Right renal cortex interstitium (tissue), 3 donors: Measurements from ENCODE around the gene PTPRR. TPM values are rescaled to one million over a fixed set of nuclear protein-coding genes. Genes with fewer than 3 reads are reported as not detected.

Source experiments
- DNase-seq, 3 donors: peaks; one replicate each; pipeline ENCODE4 v3.0.0-alpha.2; 2013; ENCODE audit warnings: low read depth in 3 of 3, low spot score in 2 of 3
- polyA plus RNA-seq, 3 donors: library from polyadenylated mRNA; unstranded; fragments of 120-200 nt; gene quantifications; one replicate each; pipeline ENCODE4 v1.2.1, GENCODE V29; 2013; ENCODE audit not compliant: insufficient read length in 3 of 3

The PTPRR gene
- polyA plus RNA-seq, 3 donors, result 0.47 to 0.95 (median 0.50) TPM

DNA sequence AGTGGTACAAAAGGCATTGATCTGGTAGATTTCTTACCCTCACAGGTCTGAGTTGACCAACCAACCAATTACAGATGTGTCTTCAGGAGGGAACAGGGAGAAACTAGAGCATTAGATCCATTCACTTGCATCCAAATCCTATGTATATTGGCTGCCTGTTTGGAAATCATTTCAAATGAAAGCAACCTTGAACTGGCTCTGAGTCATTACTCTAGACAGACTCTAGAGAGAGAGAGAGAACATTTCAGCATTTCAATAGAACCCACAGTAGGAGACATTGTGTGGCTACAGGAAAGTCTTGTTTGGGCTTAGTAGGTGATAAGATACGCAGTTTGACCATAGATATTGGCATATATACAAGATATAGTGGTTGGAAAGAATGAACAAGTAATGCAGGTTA lies 114.5 kb downstream of the PTPRR start:
- DNase-seq, result no peak

DNA sequence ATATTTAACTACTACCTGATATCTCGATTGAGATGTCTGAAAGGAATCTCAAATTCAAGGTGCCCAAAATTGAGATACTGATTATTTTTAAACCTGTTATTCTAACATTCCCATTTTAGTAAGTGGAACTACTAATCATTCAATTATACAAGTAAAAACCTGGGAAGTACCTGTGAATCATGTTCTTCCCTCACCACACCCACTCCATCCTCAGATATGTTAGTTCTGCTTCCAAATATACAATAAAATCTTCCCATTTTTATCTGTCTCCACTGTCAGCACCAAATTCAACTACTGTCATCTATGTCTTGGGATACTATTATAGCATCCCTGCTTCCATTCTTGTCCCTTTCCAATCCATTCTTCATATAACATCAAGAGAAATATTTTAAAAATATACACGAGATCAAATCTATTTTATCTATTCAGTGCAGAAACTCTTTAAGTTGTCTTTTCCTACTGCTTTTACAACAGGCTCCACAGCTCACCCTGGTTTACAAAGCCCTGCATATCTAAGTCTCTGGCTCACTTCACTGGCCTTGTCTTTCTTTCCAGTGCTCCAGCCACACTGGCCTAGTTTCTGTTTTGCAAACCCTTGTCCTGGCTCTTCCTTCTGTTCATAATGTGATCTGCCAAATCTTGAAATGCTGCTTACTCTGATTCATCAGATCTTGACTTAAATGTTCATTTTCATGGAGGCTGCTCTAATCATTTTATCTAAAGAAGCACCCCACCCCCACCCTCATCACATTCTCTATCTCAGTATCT lies 122.3 kb downstream of the PTPRR start:
- DNase-seq, result no peak

DNA sequence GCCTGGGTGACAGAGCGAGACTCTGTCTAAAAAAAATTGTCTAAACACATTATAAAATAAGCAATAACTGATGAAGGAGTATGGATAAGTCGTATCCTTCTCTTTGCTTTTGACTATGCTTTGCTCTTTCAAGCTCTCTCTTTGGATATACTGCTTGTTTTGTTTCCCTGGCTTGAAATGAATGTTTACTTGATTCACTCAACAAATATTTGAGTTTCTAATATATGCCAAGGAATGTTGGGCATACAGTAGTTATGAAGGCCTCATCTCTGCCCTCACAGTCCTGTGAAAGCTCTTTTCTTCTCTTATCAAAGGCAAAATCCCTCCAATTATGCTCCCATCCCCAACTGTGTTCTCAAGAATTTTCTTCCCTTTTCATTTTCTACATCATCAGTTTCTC lies 123.5 kb downstream of the PTPRR start:
- no peak for DNase-seq

DNA sequence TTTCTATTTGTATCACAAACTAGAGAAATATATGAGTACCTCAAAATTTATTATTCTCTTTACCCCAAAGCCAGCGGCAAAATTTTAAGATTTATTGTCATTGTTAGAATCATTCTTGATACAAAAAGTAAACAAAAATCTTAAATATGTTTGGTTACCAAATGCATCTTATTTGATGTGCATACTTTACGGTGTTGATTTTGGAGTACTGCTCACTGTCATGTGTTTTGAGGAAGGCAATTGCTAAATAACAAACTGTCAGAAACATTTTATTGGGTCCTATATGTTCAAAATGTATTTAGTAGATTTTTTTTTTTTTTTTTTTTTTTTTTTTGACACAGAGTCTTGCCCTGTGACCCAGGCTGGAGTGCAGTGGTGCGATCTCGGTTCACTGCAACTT lies 124.9 kb downstream of the PTPRR start:
- no peak for DNase-seq

DNA sequence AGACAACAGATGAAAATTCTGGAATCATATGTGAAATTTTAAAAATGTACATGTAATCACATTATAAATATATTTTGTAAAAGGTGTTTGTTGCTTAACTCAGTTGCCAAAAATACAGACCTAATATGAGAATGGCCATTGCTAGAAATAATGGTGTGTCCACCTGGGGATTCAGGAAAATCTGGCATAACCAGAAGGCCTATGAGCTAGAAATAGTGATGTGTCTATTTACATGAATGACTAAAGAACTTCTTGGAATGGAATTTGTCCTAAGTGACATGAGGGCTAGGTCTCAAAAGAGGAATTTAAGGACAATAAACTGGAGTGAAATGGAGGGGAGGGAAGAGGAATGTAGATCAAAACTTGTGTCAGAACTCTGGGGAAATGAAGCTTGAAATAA lies 126.4 kb downstream of the PTPRR start:
- DNase-seq, result no peak

DNA sequence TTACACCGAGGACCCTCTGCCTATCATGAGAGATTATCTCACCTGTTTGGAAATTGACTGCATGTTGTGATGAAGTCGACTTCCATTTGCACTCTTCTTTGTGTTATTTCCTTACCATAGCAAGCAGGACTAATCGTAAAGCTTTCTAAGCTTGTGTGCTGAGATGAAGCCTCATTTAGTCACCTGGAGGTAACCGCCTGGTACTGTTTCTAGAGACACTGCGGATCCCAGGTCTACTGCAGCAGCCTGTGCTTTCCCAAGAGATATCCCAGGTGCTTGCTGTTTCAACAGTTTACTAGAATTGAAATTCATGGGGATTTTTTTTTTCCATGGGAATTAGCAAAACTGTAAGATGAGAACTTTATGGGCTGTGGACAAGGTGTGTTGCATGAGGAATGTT lies 131.8 kb downstream of the PTPRR start:
- no peak for DNase-seq

DNA sequence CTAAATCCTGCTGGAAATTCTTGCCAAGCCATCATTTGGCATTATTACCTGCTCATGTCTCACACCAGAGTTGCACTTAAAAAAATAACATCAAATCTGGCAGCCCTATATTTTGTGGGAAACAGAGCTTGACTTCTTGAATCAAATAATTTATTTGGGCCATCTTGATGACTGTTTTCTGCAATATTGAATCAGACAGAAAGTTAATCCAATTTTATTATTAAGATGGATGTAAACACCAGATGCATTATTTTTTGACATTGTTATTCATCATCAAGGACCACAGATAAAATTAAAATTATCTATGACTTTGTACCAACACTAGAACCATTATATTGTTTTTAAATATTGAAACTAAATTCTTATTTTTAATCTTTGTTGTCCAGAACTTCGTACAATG lies 132.9 kb downstream of the PTPRR start:
- no peak for DNase-seq

DNA sequence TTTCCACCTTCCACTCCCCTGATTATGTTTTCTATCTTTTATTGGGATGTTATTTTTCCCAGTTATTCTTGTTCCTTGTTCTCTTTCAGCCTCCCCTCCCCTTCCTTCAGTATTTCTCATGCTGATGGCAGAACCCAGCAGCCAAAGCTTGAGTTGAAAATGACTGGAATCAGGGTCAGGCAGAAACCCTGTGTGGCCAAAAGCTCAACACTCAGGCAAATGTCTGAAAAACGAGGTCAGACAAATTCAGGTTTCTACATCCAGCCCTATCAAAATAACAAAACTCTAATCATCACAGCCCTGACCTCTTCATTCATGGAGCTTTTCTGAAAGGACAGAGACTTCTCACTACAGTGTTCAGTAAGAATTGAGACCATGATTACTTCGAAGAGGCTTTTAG lies 134.6 kb downstream of the PTPRR start:
- no peak for DNase-seq

DNA sequence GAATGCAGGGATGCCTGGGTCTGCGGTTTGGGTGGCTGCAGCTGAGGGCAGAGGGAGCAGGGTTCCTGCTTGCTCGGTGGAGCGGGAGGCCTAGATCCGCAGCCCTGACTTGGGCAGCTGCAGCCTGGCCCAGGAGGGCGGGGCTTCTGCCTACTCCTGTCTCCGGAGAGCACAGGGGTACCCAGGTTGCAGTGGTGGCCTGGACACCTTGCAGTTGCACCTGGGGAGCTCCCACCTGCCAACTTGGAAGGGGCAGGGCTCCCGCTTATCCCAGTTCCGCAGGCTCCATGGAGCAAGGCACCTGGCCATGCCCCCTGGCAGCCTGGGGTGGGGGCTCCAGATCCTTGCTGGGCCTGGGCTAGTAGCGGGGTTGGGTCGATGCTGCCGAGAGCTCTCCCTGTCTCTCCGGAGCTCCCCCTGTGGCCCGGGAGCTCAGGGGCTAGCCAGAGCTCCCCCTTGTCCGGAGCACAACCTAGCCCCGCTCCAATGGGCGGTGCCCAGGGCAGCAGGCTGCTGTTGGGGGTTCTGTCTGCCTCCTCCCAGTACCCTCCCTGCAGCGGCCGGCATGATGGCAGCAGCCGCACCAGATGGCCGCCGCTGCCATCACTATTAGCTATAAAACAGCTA lies 136.4 kb downstream of the PTPRR start:
- no peak for DNase-seq

DNA sequence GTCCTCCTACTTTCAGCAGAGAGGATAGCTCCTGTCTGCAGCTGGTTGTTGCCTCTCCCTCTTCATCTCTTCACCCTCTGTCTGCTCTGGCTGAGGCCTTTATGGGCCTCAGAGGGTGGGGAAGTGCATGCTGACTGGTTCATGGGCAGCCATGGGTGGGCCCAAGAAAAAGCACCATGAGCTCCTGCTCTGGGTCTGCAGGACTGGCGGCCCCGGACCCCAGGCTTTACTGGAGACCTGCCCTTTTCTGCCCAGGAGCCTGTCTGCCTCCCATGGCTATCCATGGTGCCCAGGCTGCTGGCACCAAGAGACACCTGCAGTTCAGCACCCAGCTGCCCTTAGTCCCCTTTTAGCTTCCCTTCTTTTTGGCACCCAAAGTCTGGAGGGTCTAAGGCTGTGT lies 137.1 kb downstream of the PTPRR start:
- no peak for DNase-seq

DNA sequence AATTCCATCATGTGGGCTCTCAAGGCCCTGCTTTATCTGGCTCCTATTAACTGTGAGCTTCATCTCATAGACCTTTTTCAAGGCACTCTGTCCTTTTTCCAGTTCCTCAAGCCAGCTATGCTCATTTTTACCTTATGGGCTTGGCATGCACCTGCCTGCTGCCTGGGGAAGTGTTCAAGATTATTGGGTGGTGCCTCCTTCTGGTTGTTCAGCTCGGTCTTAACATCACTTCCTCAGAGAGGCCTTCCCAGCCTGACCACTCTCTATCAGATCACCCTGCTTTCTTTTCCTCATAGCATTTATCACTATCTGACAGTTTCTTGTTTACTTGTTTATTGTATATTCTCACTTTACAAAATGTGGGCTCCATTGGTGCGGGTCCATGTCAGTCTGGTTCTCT lies 141.3 kb downstream of the PTPRR start:
- DNase-seq, result no peak

DNA sequence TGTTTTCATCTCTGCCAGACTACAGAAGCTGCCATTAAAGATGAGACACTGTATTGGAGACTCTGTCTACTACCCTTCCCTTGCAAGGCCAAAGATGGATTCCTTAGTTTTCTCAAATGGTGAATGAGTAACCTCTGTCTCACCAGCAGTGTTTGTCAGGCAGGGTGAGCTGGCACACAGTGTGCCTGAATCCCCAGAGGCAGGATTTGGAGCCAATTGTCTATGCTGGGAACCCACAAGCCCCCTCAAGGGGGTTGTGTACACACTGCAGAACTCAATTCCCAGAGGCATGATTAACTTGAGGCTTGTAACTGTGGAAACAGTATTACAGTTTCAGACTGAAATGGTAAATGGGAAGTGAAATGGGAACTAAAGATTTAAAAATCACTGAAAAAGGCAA lies 146.5 kb downstream of the PTPRR start:
- DNase-seq, result no peak

DNA sequence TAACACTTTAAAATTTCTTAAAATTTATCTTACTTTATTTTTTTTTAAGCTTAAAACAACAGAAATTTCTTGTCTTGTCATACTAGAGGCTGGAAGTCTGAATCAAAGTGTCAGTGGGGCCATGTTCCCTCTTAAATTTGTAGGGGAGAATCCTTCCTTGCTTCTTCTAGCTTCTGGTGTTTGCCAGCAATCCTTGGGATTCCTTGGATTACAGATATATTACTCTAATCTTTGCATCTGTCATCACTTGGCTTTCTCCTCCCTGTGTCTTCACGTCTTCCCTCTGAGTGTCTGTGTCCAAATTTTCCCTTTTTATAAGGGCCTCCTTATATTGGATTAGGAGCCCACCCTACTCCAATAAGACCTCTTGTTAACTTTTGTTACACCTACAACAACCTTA lies 147.7 kb downstream of the PTPRR start:
- no peak for DNase-seq

DNA sequence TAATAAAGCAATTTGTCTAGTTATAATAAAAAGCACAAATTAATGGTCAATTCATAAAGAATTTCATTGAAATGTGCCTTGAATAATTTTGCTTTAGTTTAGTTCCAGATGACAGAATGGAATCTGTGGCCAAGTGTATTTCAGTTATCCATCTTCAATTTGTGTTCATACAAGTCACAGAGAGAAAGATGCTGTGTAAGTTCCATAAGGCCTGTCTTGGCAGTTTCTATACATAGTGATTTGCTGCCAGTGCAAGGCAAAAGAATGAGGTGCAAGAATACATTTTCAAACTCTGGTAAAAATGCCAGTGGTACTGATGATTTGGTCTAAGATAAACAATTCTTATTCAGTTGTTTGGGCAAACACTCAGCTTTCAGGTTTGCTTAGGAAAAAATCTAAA lies 149.0 kb downstream of the PTPRR start:
- DNase-seq, result no peak

DNA sequence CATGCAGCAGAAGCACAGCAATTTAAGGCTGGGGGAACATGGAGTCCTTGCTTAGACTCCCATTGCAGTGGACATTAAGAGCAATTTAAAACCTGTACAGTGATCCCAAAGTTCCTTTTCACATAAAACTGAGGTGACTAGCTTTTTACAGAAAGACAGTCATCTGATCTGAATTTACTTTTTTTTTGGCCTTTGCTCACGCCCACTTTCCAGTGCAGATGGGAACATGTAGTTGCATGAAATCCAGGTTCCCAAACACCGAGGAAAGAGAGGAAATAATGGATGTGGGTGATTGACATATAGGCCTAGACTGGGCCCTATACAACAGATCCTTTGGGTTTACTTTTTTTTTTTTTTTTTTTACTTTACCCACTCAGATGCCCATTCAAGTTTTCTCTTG lies 156.9 kb downstream of the PTPRR start:
- DNase-seq, result no peak

DNA sequence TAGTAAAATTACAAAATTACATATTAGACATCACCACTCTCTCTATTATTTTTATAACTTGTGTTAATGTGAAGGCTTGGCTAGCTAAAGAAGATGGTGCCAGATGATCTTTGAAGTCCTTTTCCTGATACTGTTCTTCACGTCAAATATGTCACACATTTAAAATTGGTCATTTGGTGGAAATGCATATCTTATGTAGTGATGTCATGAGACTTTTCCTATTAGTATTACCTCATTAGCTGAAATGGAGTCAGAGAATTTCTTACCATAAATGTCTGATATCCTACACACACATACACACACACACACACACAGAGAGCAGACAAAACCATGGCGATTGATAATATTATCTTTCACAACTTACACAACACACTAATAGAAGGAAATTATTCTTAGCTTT lies 158.5 kb downstream of the PTPRR start:
- DNase-seq, result no peak

DNA sequence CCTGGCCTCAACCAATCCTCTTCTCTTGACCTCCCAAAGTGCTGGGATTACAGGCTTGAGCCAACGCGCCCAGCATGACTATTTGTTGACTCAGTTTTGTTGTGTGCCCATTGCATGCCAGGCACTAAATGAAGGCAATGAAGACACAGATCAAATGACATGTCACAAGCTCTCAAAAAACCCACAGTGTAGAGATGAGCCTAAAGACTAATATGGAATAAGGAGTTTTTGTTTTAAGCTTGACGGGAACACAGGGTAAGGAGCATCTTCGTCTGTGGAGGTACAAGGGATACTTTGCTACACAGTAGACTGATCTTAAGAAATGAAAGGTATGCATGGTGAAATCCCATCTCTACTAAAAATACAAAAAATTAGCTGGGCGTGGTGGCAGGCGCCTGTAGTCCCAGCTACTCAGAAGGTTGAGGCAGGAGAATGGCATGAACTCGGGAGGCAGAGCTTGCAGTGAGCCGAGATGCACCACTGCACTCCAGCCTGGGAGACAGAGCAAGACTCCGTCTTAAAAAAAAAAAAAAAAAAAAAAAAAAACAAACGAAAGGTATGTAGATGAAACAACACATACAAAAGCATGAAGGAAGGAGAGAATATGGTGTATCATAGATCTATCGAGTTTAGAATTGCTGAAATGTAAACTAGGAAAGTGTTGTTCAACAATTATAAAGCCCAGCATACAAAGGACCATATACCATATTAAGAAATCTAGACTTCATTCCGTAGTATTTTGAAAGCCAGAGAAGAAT lies 161.2 kb downstream of the PTPRR start:
- DNase-seq, result no peak

DNA sequence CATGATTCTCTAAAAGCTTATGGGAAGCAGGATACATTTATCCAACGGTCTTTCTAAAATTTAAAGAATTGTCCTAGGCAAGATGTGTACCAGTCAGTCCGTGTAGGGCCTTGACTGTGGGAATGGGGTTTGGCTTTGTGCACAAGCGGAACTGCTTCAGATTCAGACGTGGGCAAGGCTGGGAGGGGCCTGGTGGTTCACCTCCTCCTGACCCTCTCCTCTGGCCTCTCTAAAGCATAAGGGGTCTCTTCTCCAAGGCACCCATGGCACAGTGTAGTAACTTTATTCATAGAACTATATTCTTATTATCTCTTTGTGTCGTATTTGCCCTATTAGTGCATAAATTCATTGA lies 162.1 kb downstream of the PTPRR start:
- no peak for DNase-seq

DNA sequence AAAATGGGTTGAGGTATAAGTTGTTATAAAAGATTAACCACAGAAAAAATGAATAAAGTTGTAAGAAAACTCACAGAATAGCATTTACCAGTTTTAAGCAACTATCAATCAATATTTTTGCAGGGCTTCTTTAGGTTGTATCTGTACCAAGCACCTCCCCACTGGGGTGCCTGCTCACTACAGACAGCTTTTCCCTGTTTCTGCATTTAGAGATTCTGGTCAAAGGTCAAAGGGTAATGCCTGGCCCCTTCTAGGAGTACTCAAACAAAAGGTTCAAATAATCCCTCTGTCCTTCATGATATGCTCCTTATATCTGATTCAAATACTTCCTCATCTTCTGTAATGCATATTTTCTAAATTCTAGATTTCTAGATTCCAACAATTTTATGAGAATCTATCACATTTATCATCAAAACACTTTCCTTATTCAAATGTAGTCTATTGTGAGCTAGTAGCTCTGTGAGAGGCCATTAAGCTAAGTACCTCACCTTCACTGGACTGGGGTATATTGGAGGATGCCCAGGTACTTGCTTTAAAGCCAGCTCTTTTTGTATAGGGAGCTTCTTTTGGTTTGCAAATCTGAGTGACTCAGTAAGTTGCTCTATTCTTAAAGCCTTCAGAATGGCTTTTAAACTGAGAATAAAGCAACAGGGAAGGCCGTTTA lies 162.6 kb downstream of the PTPRR start:
- DNase-seq, result no peak

DNA sequence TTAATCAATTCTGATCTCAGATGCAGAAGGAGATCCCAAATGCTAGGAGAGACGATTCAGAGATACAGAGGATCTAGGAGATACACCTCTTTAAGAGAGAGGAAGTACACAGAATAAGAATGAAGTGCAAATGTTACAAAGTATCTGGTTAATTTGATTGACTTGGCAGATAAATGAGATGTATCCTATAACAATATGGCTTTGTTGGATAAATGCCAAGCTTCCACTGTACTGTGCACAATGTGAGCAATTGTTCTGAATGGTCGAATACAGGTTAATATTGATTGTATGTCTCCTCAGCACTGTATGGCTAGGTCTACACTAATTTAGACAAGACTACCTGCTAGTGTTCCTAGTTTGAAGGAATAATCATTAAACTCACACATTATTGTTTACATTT lies 163.7 kb downstream of the PTPRR start:
- no peak for DNase-seq

DNA sequence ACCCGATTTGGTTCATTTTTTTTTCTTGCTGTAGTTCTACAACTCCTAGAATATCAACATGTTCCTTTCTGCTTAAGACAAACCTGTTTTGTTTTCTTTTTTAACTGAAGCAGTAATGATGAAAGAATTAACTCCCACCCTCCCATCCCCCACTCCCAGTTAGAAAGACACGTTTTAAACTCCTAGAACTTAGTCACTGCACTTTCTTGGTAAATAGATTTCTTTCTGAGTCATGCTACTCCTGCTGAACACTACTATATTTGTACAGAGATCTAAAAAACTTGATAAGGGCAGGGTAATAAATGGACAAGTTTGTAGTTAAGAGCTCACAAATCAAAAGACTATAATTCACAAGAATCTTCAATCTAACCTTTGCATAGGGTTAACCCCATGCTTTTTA lies 164.4 kb downstream of the PTPRR start:
- DNase-seq, result no peak

DNA sequence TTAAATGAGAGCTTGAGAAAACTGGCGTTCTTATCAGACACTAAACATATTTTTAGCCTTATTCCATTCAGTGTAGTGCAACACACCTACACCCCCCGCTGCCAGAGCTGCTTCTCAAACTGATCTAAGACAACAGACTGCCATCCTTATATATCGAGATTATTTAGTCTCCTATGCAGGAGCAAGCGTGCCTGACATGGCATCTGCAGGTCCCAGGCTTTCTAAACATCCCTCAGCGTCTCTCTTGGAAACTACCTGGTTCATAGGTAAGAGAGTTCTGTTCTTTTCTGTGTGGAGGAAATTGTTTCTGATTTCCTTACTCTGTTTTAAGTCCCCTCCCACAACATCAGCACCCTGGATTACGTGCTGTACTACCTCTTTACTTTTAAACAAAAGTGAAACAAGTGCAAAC lies 166.2 kb downstream of the PTPRR start:
- no peak for DNase-seq
